Mucosa of descending colon (tissue), 3 donors: Measurements from ENCODE around the gene UNC50. TPM values are rescaled to one million over a fixed set of nuclear protein-coding genes. Genes with fewer than 3 reads are reported as not detected.

ENCODE experiments used
- ATAC-seq: fragments of 200-7000 bp; cut with Tn5 transposase; one replicate; pipeline ENCODE4 v1.9.1; 2020; ENCODE audit warnings: mild to moderate bottlenecking, moderate library complexity
- DNase-seq, 3 donors: peaks; one replicate each; pipeline ENCODE4 v3.0.0-alpha.2; 2020
- H3K36me3 ChIP-seq: fragments of 200-600 bp; one replicate; pipeline ENCODE4 v1.8.0; 2021; ENCODE audit warnings: low read depth, mild to moderate bottlenecking
- H3K4me1 ChIP-seq: fragments of 200-600 bp; one replicate; pipeline ENCODE4 v1.8.0; 2021; ENCODE audit warnings: low read depth, mild to moderate bottlenecking
- H3K4me3 ChIP-seq: fragments of 200-600 bp; one replicate; pipeline ENCODE4 v1.8.0; 2021; ENCODE audit warnings: mild to moderate bottlenecking
- H3K9me3 ChIP-seq: fragments of 200-600 bp; one replicate; pipeline ENCODE4 v1.8.0; 2021; ENCODE audit warnings: mild to moderate bottlenecking
- CTCF ChIP-seq: fragments of 200-600 bp; IDR thresholded peaks from one replicate; pipeline ENCODE4 v1.8.0; 2022; ENCODE audit warnings: antibody characterized with exemption, mild to moderate bottlenecking
- intact Hi-C, 2 donors: fragments of 100-400 bp; cut with DNase I in 1 of 2; cut with micrococcal nuclease in 1 of 2; formaldehyde crosslinking; loops; one replicate each; pipeline versions ENCODE4 v1.11.0 to v1.11.1; 2022; cut with DNase I, micrococcal nuclease
- long read RNA-seq, 2 donors: library from polyadenylated mRNA; unstranded; transcript quantifications; one replicate each; pipeline ENCODE4 v2.0.0, GENCODE V29; 2019 to 2021
- total RNA-seq, 3 donors: library from RNA; stranded (reverse); fragmentation: NEBNext Ultra II Directional in 2 of 3; extraction: Animal tissue kit (Norgen Biotek cat#: 25700) in 2 of 3; gene quantifications; one replicate each; pipeline versions ENCODE4 v1.2.1 to v1.2.4, GENCODE V29; 2021 to 2023
- donor health status: DM: no; HTN: no; CAD: no; lungs with moderate emphysema.
- donor health status: DM: no; HTN: no; CAD: no.
- donor health status: DM: no; HTN: yes; CAD: no.

Gene UNC50
- 10 to 100 TPM; 32.6 to 44.3 (median 35.4) TPM for total RNA-seq
- long read RNA-seq, donor 1, transcript UNC50-201 (6 exons, 1,143 nt), result major isoform, 30 of 55 reads
- long read RNA-seq, donor 1, partial matches to known transcripts, result 5 of 55 reads
- long read RNA-seq, donor 1, other reads (novel, unspliced or antisense), result 17 of 55 reads
- long read RNA-seq, donor 2, transcript UNC50-201 (6 exons, 1,143 nt), result major isoform, 34 of 54 reads
- long read RNA-seq, donor 2, partial matches to known transcripts, result 2 of 54 reads
- long read RNA-seq, donor 2, other reads (novel, unspliced or antisense), result 18 of 54 reads

- intact Hi-C loops, result no loop called here
- Histone ChIP-seq H3K4me3 (peak within 1 kb of the TSS; percentile 92), H3K36me3 (no peaks in the 10 kb centered on the region), H3K4me1 (peaks cover 25% of the 10 kb centered on the region), H3K9me3 (no peaks in the 10 kb centered on the region)
- DNase-seq, result peak; percentile 88 to 95 (median 93)
- no peak for TF ChIP-seq CTCF
- ATAC-seq, result peak; percentile 99
Observed at GRCh38 chr2:98608116-98608961, at the start of gene UNC50, which contains the start of gene COA5. Gene UNC50 (plus strand): TSS chr2:98608589. CDS start chr2:98609760, 1,171 bp downstream. Gene COA5 (minus strand): TSS chr2:98608512. CDS start chr2:98608405, 107 bp downstream.

GRCh38 chr2:98558852-98559530 is 49.4 kb upstream of the UNC50 start:
- no peaks in the 10 kb centered on the region for H3K4me1 ChIP-seq
- no peaks in the 10 kb centered on the region for H3K36me3 ChIP-seq
- intact Hi-C loops, result no loop called here
- no peaks in the 10 kb centered on the region for H3K9me3 ChIP-seq
- no peak for DNase-seq
- TF ChIP-seq CTCF, result no peak
- no peak for ATAC-seq
- H3K4me3 ChIP-seq, result no peak overlapping the region

GRCh38 chr2:98559581-98559980 is 48.8 kb upstream of the UNC50 start:
- H3K9me3 ChIP-seq, result no peaks in the 10 kb centered on the region
- DNase-seq (no peak), ATAC-seq (no peak)
- no peaks in the 10 kb centered on the region for H3K4me1 ChIP-seq
- TF ChIP-seq CTCF, result no peak
- no peak overlapping the region for H3K4me3 ChIP-seq
- H3K36me3 ChIP-seq, result no peaks in the 10 kb centered on the region
- intact Hi-C loops, result no loop called here

GRCh38 chr2:98560256-98560771 is 48.1 kb upstream of the UNC50 start:
- Histone ChIP-seq H3K36me3 (no peaks in the 10 kb centered on the region), H3K4me3 (no peak overlapping the region), H3K9me3 (no peaks in the 10 kb centered on the region), H3K4me1 (no peaks in the 10 kb centered on the region)
- intact Hi-C loops, result no loop called here
- no peak for TF ChIP-seq CTCF
- ATAC-seq (no peak), DNase-seq (no peak)

- no peak for ATAC-seq
- Histone ChIP-seq H3K36me3 (no peaks in the 10 kb centered on the region), H3K4me3 (no peak overlapping the region), H3K4me1 (no peaks in the 10 kb centered on the region), H3K9me3 (no peaks in the 10 kb centered on the region)
- DNase-seq, result no peak
- no peak for TF ChIP-seq CTCF
- intact Hi-C loops, result no loop called here
Observed at GRCh38 chr2:98561018-98561417, 47.4 kb upstream of the UNC50 start.
